MM.1S (cell line): ENCODE measurements around the gene TIAM1.

Source experiments
- DNase-seq: peaks from one replicate; pipeline ENCODE4 v3.0.0-alpha.2; 2015
- H2AFZ ChIP-seq: fragments of 300-600 bp; sonication (generic); 2 replicates; pipeline ENCODE4 v1.6.0; 2016; ENCODE audit warnings: antibody characterized with exemption, low read length
- H3F3A ChIP-seq: fragments of 300-600 bp; sonication (generic); 2 replicates; pipeline ENCODE4 v1.6.1; 2016; ENCODE audit warnings: mild to moderate bottlenecking, antibody characterized with exemption, low read length, moderate library complexity, mixed read lengths; ENCODE audit not compliant: insufficient read depth
- H3K27ac ChIP-seq: fragments of 300-600 bp; sonication (generic); 2 replicates; pipeline ENCODE4 v1.5.1; 2016; ENCODE audit warnings: mild to moderate bottlenecking, low read length
- H3K27me3 ChIP-seq: fragments of 300-600 bp; sonication (generic); replicated peaks from 2 replicates; pipeline ENCODE4 v1.6.0; 2016; ENCODE audit warnings: low read length; ENCODE audit not compliant: insufficient read depth
- H3K36me3 ChIP-seq: fragments of 300-600 bp; sonication (generic); replicated peaks from 2 replicates; pipeline ENCODE4 v1.6.1; 2016; ENCODE audit warnings: mild to moderate bottlenecking, low read length, mixed read lengths; ENCODE audit not compliant: insufficient read depth
- H3K4me1 ChIP-seq: fragments of 300-600 bp; sonication (generic); 2 replicates; pipeline ENCODE4 v1.6.1; 2016; ENCODE audit warnings: low read length, mixed read lengths
- H3K4me2 ChIP-seq: fragments of 300-600 bp; sonication (generic); 2 replicates; pipeline ENCODE4 v1.6.0; 2016; ENCODE audit warnings: low read depth, low read length
- H3K4me3 ChIP-seq: fragments of 300-600 bp; sonication (generic); 2 replicates; pipeline ENCODE4 v1.5.1; 2016; ENCODE audit warnings: low read length, mixed read lengths
- H3K79me2 ChIP-seq: fragments of 300-600 bp; sonication (generic); 2 replicates; pipeline ENCODE4 v1.6.1; 2016; ENCODE audit warnings: mixed run types, low read length, mixed read lengths
- H3K9ac ChIP-seq: fragments of 300-600 bp; sonication (generic); 2 replicates; pipeline ENCODE4 v1.6.1; 2016; ENCODE audit warnings: low read length, mixed read lengths
- H3K9me2 ChIP-seq: fragments of 300-600 bp; sonication (generic); replicated peaks from 2 replicates; pipeline ENCODE4 v1.6.1; 2016; ENCODE audit warnings: mild to moderate bottlenecking, low read length, mixed read lengths; ENCODE audit not compliant: insufficient read depth
- H3K9me3 ChIP-seq: fragments of 300-600 bp; sonication (generic); replicated peaks from 2 replicates; pipeline ENCODE4 v1.6.1; 2016; ENCODE audit warnings: mild to moderate bottlenecking, low read length, mixed read lengths; ENCODE audit not compliant: insufficient read depth
- H4K20me1 ChIP-seq: fragments of 300-600 bp; sonication (generic); 2 replicates; pipeline ENCODE4 v1.6.1; 2016; ENCODE audit warnings: mild to moderate bottlenecking, low read length, moderate library complexity, mixed read lengths; ENCODE audit not compliant: insufficient read depth
- CTCF ChIP-seq: fragments of 300-600 bp; sonication (generic); IDR thresholded peaks from 2 replicates; pipeline ENCODE4 v1.5.1; 2016; ENCODE audit warnings: antibody characterized with exemption, low read length, mixed read lengths
- EZH2 ChIP-seq: fragments of 300-600 bp; sonication (generic); optimal IDR thresholded peaks from 2 replicates; pipeline ENCODE3; 2017; ENCODE audit warnings: low read depth, mild to moderate bottlenecking, antibody characterized with exemption, low read length, mixed read lengths
- EZH2phosphoT487 ChIP-seq: fragments of 300-600 bp; sonication (generic); IDR thresholded peaks from 2 replicates; pipeline ENCODE4 v1.6.1; 2018; ENCODE audit warnings: antibody characterized with exemption, low read length

The TIAM1 gene

GRCh38 chr21:31284797-31285397 lies 59.2 kb downstream of the TIAM1 start:
- H3K79me2 ChIP-seq = peaks cover 5% of the 10 kb centered on the region; the same call in 1 of the 2 replicates
- H2AFZ ChIP-seq = no peak overlapping the region
- H3K4me1 ChIP-seq = no peaks in the 10 kb centered on the region
- no peaks in the 10 kb centered on the region for H3F3A ChIP-seq
- DNase-seq = no peak
- TF ChIP-seq EZH2phosphoT487 (no peak), CTCF (no peak)
- no peaks in the 10 kb centered on the region for H3K9me3 ChIP-seq
- no peaks in the 10 kb centered on the region for H3K9me2 ChIP-seq
- H3K27me3 ChIP-seq = no peaks in the 10 kb centered on the region
- H3K9ac ChIP-seq = no peak overlapping the region
- no peak overlapping the region for H3K4me3 ChIP-seq
- H4K20me1 ChIP-seq = no peaks in the 10 kb centered on the region
- H3K4me2 ChIP-seq = no peak overlapping the region
- no peak overlapping the region for H3K27ac ChIP-seq
- no peaks in the 10 kb centered on the region for H3K36me3 ChIP-seq

GRCh38 chr21:31283025-31283424 lies 61.0 kb downstream of the TIAM1 start:
- Histone ChIP-seq H4K20me1 (no peaks in the 10 kb centered on the region), H3K27ac (no peak overlapping the region), H3K4me3 (no peak overlapping the region), H3K79me2 (no peaks in the 10 kb centered on the region), H2AFZ (no peak overlapping the region), H3K27me3 (no peaks in the 10 kb centered on the region), H3K36me3 (no peaks in the 10 kb centered on the region), H3F3A (no peaks in the 10 kb centered on the region), H3K9me2 (no peaks in the 10 kb centered on the region), H3K4me1 (no peaks in the 10 kb centered on the region), H3K9ac (no peak overlapping the region), H3K9me3 (no peaks in the 10 kb centered on the region), H3K4me2 (no peak overlapping the region)
- no peak for TF ChIP-seq EZH2
- TF ChIP-seq CTCF = no peak
- TF ChIP-seq EZH2phosphoT487 = no peak
- DNase-seq = no peak

GRCh38 chr21:31282095-31282709 lies 61.9 kb downstream of the TIAM1 start:
- H2AFZ ChIP-seq = no peak overlapping the region
- no peaks in the 10 kb centered on the region for H4K20me1 ChIP-seq
- no peaks in the 10 kb centered on the region for H3K27me3 ChIP-seq
- no peak overlapping the region for H3K4me2 ChIP-seq
- TF ChIP-seq EZH2 (no peak), EZH2phosphoT487 (no peak), CTCF (no peak)
- H3K9me3 ChIP-seq = no peaks in the 10 kb centered on the region
- no peaks in the 10 kb centered on the region for H3F3A ChIP-seq
- no peak overlapping the region for H3K9ac ChIP-seq
- H3K9me2 ChIP-seq = no peaks in the 10 kb centered on the region
- DNase-seq = no peak
- no peaks in the 10 kb centered on the region for H3K4me1 ChIP-seq
- H3K4me3 ChIP-seq = no peak overlapping the region
- H3K36me3 ChIP-seq = no peaks in the 10 kb centered on the region
- H3K27ac ChIP-seq = no peak overlapping the region
- no peaks in the 10 kb centered on the region for H3K79me2 ChIP-seq
